ENCODE measurements around the gene SIDT2. TPM values are rescaled to one million over a fixed set of nuclear protein-coding genes. Genes with fewer than 3 reads are reported as not detected.

SIDT2 gene
- total RNA-seq, 1 experiment from 2014 or later: 27.6 TPM

GRCh38 chr11:117187799-117188481 is 9.4 kb downstream of the SIDT2 start:
- Mint-ChIP-seq H3K4me1 (no peaks in the 10 kb centered on the region), H3K9me3 (no peaks in the 10 kb centered on the region), H3K4me3 (no peak overlapping the region), H3K27ac (no peak overlapping the region), H3K36me3 (0 out of 2 replicates have a peak, but pooled peaks cover 2% of the 10 kb centered on the region), H3K27me3 (ENCODE audit: low read depth) (no peaks in the 10 kb centered on the region)
- ChIA-PET POLR2A (interaction anchor here (0.6 kb wide), 1 partner anchor 49 kb away, joined by 3 read pairs; no protein-coding TSS in a partner anchor), CTCF (interaction anchor here (0.8 kb wide), 1 partner anchor 9 kb away, joined by 3 read pairs; no protein-coding TSS in a partner anchor)
- ATAC-seq (no peak), DNase-seq (ENCODE audit: low spot score) (no peak)
- TF ChIP-seq IRF2 (CRISPR knock-in tag; IDR thresholded peaks at IDR 0.05; ENCODE audit: borderline replicate concordance, low read depth): no peak
- TF ChIP-seq ZNF232 (CRISPR knock-in tag; IDR thresholded peaks at IDR 0.05): no peak

GRCh38 chr11:117188620-117189081 is 10.1 kb downstream of the SIDT2 start:
- ATAC-seq (no peak), DNase-seq (ENCODE audit: low spot score) (no peak)
- Mint-ChIP-seq H3K4me3 (no peak overlapping the region), H3K4me1 (no peaks in the 10 kb centered on the region), H3K9me3 (no peaks in the 10 kb centered on the region), H3K36me3 (0 out of 2 replicates have a peak, but pooled peaks cover 2% of the 10 kb centered on the region), H3K27ac (no peak overlapping the region), H3K27me3 (ENCODE audit: low read depth) (no peaks in the 10 kb centered on the region)
- POLR2A ChIA-PET: no interaction called here
- CTCF ChIA-PET: interaction anchor here (0.8 kb wide), 1 partner anchor 10 kb away, joined by 3 read pairs; no protein-coding TSS in a partner anchor
- no peak for TF ChIP-seq ARID4B (CRISPR knock-in tag; IDR thresholded peaks at IDR 0.05; ENCODE audit: borderline replicate concordance)
- no peak for TF ChIP-seq RELA (CRISPR knock-in tag; IDR thresholded peaks at IDR 0.05; ENCODE audit: borderline replicate concordance)
- no peak for TF ChIP-seq JUN (CRISPR knock-in tag; IDR thresholded peaks at IDR 0.05)
- TF ChIP-seq ZNF121 (CRISPR knock-in tag; IDR thresholded peaks at IDR 0.05): no peak
- TF ChIP-seq KAT7 (CRISPR knock-in tag; IDR thresholded peaks at IDR 0.05; ENCODE audit: borderline replicate concordance): no peak
- TF ChIP-seq, protein P1, sequence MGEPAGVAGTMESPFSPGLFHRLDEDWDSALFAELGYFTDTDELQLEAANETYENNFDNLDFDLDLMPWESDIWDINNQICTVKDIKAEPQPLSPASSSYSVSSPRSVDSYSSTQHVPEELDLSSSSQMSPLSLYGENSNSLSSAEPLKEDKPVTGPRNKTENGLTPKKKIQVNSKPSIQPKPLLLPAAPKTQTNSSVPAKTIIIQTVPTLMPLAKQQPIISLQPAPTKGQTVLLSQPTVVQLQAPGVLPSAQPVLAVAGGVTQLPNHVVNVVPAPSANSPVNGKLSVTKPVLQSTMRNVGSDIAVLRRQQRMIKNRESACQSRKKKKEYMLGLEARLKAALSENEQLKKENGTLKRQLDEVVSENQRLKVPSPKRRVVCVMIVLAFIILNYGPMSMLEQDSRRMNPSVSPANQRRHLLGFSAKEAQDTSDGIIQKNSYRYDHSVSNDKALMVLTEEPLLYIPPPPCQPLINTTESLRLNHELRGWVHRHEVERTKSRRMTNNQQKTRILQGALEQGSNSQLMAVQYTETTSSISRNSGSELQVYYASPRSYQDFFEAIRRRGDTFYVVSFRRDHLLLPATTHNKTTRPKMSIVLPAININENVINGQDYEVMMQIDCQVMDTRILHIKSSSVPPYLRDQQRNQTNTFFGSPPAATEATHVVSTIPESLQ (CRISPR knock-in tag; IDR thresholded peaks at IDR 0.05): no peak

DNA sequence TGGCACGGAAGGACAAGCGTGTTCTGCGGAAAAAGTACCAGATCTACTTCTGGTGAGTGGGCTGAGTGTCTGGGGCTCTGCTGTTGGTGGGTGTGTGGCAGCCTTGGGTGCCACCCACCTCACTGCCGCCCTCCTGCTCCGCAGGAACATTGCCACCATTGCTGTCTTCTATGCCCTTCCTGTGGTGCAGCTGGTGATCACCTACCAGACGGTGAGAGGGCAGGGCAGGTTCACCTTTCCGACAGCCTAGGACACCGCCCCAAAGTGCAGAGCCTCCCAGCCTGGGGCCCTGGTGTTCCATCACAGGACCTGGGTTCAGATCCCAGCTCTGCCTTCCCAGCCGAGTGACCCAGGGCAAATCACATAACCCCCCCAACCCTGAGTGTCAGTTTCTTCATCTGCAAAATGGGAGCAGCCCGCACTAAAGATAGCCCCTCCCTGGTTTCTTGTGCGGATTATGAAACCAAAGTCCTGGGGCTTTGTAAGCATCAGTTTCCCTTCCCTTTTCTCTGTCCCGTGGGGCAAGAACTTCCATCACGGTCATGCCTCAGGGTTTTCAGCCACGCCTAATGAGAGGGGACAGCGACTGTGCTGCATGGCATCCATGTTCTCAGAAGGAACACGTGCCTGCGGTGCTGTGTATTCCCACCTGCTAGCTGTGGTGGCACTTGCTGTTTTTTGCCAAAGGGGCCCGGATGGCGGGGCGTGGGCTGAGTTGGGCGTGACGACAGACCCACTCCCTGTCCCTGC is 10.8 kb downstream of the SIDT2 start:
- no peaks in the 10 kb centered on the region for H3K9me3 Mint-ChIP-seq
- ChIA-PET CTCF (no interaction called here), POLR2A (no interaction called here)
- no peaks in the 10 kb centered on the region for H3K4me1 Mint-ChIP-seq
- no peak overlapping the region for H3K27ac Mint-ChIP-seq
- H3K36me3 Mint-ChIP-seq: 0 out of 2 replicates have a peak, but pooled peaks cover 2% of the 10 kb centered on the region
- no peak for ATAC-seq
- DNase-seq (ENCODE audit: low spot score): no peak
- TF ChIP-seq GABPB1 (CRISPR knock-in tag; IDR thresholded peaks at IDR 0.05) (no peak), ZNF396 (CRISPR knock-in tag; IDR thresholded peaks at IDR 0.05; ENCODE audit: borderline replicate concordance) (no peak), IRF2 (CRISPR knock-in tag; IDR thresholded peaks at IDR 0.05; ENCODE audit: borderline replicate concordance, low read depth) (no peak), MLX (CRISPR knock-in tag; IDR thresholded peaks at IDR 0.05) (no peak), ZNF219 (CRISPR knock-in tag; IDR thresholded peaks at IDR 0.05; ENCODE audit: borderline replicate concordance) (no peak), ZNF416 (CRISPR knock-in tag; IDR thresholded peaks at IDR 0.05) (no peak), ZNF512 (CRISPR knock-in tag; IDR thresholded peaks at IDR 0.05; ENCODE audit: borderline replicate concordance) (no peak)
- TF ChIP-seq, protein P2, sequence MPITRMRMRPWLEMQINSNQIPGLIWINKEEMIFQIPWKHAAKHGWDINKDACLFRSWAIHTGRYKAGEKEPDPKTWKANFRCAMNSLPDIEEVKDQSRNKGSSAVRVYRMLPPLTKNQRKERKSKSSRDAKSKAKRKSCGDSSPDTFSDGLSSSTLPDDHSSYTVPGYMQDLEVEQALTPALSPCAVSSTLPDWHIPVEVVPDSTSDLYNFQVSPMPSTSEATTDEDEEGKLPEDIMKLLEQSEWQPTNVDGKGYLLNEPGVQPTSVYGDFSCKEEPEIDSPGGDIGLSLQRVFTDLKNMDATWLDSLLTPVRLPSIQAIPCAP (CRISPR knock-in tag; IDR thresholded peaks at IDR 0.05): no peak
- H3K4me3 Mint-ChIP-seq: no peak overlapping the region
- H3K27me3 Mint-ChIP-seq (ENCODE audit: low read depth): no peaks in the 10 kb centered on the region

All from WTC11 (cell line).